Measurements from ENCODE around the gene RAB13. TPM values are rescaled to one million over a fixed set of nuclear protein-coding genes. Genes with fewer than 3 reads are reported as not detected.

RAB13 gene
- total and polyA plus RNA-seq, 2 of the 13 experiments (the other 11 are each of a cell fraction or from before 2014, with no cell fraction given), result 15.9 to 24.7 TPM

GRCh38 chr1:153963850-153964331 is 22.2 kb downstream of the RAB13 start:
- H4K20me1 ChIP-seq (ENCODE audit: insufficient read depth, low read length), result no peaks in the 10 kb centered on the region
- H3K27me3 ChIP-seq (ENCODE audit: control insufficient read depth in 1 of 2, insufficient read depth in 2 of 2, low read length in 2 of 2), result no peaks in the 10 kb centered on the region; a peak in 1 of 5 replicates
- peak overlapping the region; percentile 89 for H3K9ac ChIP-seq (ENCODE audit: insufficient read depth, low read depth, low read length)
- BruUV-seq (replicated peaks), result TSS peak; percentile 75
- no peaks in the 10 kb centered on the region for H3K9me3 ChIP-seq (ENCODE audit: low read length)
- DNase-seq (ENCODE audit: low spot score) (peak; percentile 52), FAIRE-seq (no peak), ATAC-seq (peak; percentile 23)
- H3K36me3 ChIP-seq (replicated peaks in 1 of 2; ENCODE audit: control insufficient read depth in 1 of 2, insufficient read depth in 2 of 2, low read length in 2 of 2), result peaks cover 0 to 13% of the 10 kb centered on the region in 2 experiments; a peak in 1 of 5 replicates
- H3K4me3 ChIP-seq (replicated peaks in 1 of 3; ENCODE audit: insufficient read depth in 1 of 3, low read depth in 2 of 3, low read length in 3 of 3), result peak overlapping the region; percentile 85 to 92 (median 90)
- H3K27ac ChIP-seq (ENCODE audit: extremely low read length, insufficient read depth, low read length), result peak overlapping the region; percentile 79
- H3K4me2 ChIP-seq (ENCODE audit: low read depth, low read length), result peak overlapping the region; percentile 98
- ChIA-PET POLR2A (interaction anchor here (0.8 to 10.0 kb wide), 10 partner anchors 10 to 293 kb away, joined by 3 to 209 read pairs (median 16); partner anchors contain the start of genes DENND4B, GATAD2B, ILF2 and JTB), CTCF (ENCODE audit: low intra/inter-chr PET ratio, low total read pairs) (no interaction called here)
- H3K4me1 ChIP-seq (ENCODE audit: insufficient read depth, low read length), result peaks cover 48% of the 10 kb centered on the region
- no peak overlapping the region for H2AFZ ChIP-seq (ENCODE audit: low read length)
- intact Hi-C loops (cut with micrococcal nuclease; ENCODE audit: unreplicated experiment) (no loop called here), in situ Hi-C loops (cut with HindIII; ENCODE audit: extremely low pct_ligation_motif_present, low pct_unique_long_range_greater_than_20kb) (no loop called here)
- 1% methylated on average over 15 of the region's 22 CpGs for WGBS (ENCODE audit: low lambda C conversion rate)
- H3K79me2 ChIP-seq (ENCODE audit: insufficient read depth, low read length), result peaks cover 27% of the 10 kb centered on the region
- no peak for TF ChIP-seq ZFP41 (CRISPR knock-in tag; IDR thresholded peaks at IDR 0.05; ENCODE audit: borderline replicate concordance)
- TF ChIP-seq, protein P1, sequence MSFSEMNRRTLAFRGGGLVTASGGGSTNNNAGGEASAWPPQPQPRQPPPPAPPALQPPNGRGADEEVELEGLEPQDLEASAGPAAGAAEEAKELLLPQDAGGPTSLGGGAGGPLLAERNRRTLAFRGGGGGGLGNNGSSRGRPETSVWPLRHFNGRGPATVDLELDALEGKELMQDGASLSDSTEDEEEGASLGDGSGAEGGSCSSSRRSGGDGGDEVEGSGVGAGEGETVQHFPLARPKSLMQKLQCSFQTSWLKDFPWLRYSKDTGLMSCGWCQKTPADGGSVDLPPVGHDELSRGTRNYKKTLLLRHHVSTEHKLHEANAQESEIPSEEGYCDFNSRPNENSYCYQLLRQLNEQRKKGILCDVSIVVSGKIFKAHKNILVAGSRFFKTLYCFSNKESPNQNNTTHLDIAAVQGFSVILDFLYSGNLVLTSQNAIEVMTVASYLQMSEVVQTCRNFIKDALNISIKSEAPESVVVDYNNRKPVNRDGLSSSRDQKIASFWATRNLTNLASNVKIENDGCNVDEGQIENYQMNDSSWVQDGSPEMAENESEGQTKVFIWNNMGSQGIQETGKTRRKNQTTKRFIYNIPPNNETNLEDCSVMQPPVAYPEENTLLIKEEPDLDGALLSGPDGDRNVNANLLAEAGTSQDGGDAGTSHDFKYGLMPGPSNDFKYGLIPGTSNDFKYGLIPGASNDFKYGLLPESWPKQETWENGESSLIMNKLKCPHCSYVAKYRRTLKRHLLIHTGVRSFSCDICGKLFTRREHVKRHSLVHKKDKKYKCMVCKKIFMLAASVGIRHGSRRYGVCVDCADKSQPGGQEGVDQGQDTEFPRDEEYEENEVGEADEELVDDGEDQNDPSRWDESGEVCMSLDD (CRISPR knock-in tag; IDR thresholded peaks at IDR 0.05; ENCODE audit: borderline replicate concordance), result 0 out of 2 replicates have a peak, but pooled peaks have one; percentile 6
- no peak for TF ChIP-seq ZNF746 (CRISPR knock-in tag; IDR thresholded peaks at IDR 0.05)
- TF ChIP-seq NFKB2 (CRISPR knock-in tag; IDR thresholded peaks at IDR 0.05; ENCODE audit: borderline replicate concordance), result no peak
- no peak for TF ChIP-seq ZNF143 (CRISPR knock-in tag; IDR thresholded peaks at IDR 0.05)
- TF ChIP-seq POGZ (CRISPR knock-in tag; IDR thresholded peaks at IDR 0.05), result peak; percentile 26; the same call in 1 of the 2 replicates
- TF ChIP-seq SMAD9 (CRISPR knock-in tag; IDR thresholded peaks at IDR 0.05), result no peak
- TF ChIP-seq TEAD3 (CRISPR knock-in tag; optimal IDR thresholded peaks at IDR 0.05; ENCODE audit: borderline replicate concordance), result peak; percentile 88
- TF ChIP-seq SMAD3 (CRISPR knock-in tag; IDR thresholded peaks at IDR 0.05), result no peak
- TF ChIP-seq ZEB1 (IDR thresholded peaks at IDR 0.05; ENCODE audit: insufficient replicate concordance, low read depth), result peak; percentile 19
- no peak for TF ChIP-seq TOPORS (CRISPR knock-in tag; IDR thresholded peaks at IDR 0.05)
- no peak for TF ChIP-seq EP300 (IDR thresholded peaks at IDR 0.05; ENCODE audit: low read depth in 2 of 2, low read length in 2 of 2)
- no peak for TF ChIP-seq EP300 (CRISPR knock-in tag; IDR thresholded peaks at IDR 0.05; ENCODE audit: borderline replicate concordance)
- TF ChIP-seq, protein P2, sequence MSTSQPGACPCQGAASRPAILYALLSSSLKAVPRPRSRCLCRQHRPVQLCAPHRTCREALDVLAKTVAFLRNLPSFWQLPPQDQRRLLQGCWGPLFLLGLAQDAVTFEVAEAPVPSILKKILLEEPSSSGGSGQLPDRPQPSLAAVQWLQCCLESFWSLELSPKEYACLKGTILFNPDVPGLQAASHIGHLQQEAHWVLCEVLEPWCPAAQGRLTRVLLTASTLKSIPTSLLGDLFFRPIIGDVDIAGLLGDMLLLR (CRISPR knock-in tag; IDR thresholded peaks at IDR 0.05), result peak; percentile 51; the same call in 1 of the 2 replicates
- TF ChIP-seq, protein P3, sequence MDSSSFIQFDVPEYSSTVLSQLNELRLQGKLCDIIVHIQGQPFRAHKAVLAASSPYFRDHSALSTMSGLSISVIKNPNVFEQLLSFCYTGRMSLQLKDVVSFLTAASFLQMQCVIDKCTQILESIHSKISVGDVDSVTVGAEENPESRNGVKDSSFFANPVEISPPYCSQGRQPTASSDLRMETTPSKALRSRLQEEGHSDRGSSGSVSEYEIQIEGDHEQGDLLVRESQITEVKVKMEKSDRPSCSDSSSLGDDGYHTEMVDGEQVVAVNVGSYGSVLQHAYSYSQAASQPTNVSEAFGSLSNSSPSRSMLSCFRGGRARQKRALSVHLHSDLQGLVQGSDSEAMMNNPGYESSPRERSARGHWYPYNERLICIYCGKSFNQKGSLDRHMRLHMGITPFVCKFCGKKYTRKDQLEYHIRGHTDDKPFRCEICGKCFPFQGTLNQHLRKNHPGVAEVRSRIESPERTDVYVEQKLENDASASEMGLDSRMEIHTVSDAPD (CRISPR knock-in tag; IDR thresholded peaks at IDR 0.05), result no peak
- TF ChIP-seq TBX2 (CRISPR knock-in tag; IDR thresholded peaks at IDR 0.05; ENCODE audit: borderline replicate concordance), result peak; percentile 51
- TF ChIP-seq ZNF30 (CRISPR knock-in tag; IDR thresholded peaks at IDR 0.05), result no peak
- TF ChIP-seq ZSCAN22 (CRISPR knock-in tag; IDR thresholded peaks at IDR 0.05), result no peak
- TF ChIP-seq SMARCC2 (IDR thresholded peaks at IDR 0.05), result no peak
- no peak for TF ChIP-seq ZNF12 (CRISPR knock-in tag; IDR thresholded peaks at IDR 0.05)
- no peak for TF ChIP-seq E2F5 (CRISPR knock-in tag; conservative IDR thresholded peaks at IDR 0.05)
